GM19099 (cell line): ENCODE results near the gene OMP.

ENCODE experiments used
- POLR2A ChIP-seq: IDR thresholded peaks from 3 replicates; pipeline ENCODE4 v1.6.1; 2011; ENCODE audit warnings: low read depth; ENCODE audit not compliant: insufficient read length; ENCODE audit errors: extremely low read depth

Gene OMP

DNA sequence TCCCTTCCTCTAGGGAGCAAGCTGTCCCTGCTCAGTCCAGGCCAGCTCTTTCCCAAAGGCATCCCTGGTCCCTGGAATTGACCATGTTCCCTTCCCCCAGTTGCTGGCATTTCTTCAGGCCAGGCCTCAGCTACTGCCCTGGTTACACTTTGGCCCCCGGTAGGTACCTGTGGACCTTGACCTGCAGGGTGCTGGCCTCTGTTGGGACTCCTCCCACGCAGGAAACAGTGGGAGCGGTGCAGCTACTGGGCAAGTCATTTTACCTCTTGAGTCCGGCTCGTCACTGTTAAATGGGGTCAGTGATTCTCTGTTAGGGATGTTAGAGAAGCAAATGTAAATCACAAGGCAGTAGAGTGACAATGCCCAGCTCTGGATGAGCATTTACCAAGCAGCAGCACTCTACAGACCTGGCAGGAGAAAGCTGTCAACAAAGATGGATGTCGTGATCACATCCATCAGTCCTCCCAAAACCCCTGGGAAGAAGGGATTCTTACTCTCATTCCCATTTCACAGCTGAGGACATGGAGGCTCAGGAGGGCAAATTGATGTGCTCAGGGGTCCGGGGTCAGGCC is 42.3 kb downstream of the OMP start:
- no peak for TF ChIP-seq POLR2A

DNA sequence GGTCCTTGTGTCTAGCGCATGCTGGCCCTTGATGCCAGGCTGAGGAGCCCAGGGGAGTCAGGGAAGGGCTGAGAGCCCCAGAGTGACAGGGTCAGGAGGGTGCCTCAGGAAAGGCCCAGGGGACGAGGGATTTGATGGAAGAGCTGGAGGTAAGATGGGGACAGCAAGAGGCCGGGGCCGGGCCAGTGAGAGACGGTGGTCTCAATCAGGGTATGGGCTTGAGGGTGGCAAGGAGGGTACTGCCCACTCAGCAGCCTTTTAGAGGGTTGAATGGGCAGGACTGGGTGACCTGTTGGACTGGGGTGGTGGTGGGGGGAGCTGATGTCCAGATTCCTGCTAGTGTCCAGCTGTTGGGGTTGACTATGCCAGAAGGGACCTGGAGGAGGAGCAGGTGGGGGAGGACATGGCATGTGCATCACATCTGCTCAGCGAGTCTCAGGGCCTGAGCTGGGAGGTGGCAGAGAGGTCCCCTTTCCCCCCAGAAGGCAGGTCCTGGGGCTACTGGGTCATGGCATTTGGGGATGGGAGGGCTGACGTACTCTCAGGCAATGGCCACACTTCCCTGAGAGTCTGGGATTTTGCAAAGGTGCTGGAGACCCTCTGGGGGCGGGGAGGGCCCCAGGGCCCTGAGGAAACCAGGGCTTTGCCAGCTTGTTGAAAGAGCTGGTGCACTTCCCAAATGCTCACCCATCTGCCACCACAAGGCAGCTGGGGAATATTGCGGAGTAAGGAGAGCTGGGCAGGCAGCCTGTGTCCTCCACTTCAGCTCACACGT is 43.8 kb downstream of the OMP start:
- TF ChIP-seq POLR2A = no peak

DNA sequence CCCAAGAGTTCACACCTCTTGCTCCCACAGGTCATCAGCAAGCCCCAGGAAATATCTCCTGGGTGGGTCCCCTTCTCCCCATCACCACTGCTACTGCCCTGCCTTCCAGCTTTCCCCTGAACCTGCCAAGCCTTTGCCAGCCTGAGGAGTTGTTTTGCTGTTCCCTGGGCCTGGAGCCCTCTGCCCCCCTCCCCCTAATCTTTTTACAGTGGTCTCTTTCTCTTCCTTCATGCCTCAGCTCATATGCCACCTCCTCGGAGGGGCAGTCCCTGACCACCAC is 44.3 kb downstream of the OMP start:
- TF ChIP-seq POLR2A = no peak

DNA sequence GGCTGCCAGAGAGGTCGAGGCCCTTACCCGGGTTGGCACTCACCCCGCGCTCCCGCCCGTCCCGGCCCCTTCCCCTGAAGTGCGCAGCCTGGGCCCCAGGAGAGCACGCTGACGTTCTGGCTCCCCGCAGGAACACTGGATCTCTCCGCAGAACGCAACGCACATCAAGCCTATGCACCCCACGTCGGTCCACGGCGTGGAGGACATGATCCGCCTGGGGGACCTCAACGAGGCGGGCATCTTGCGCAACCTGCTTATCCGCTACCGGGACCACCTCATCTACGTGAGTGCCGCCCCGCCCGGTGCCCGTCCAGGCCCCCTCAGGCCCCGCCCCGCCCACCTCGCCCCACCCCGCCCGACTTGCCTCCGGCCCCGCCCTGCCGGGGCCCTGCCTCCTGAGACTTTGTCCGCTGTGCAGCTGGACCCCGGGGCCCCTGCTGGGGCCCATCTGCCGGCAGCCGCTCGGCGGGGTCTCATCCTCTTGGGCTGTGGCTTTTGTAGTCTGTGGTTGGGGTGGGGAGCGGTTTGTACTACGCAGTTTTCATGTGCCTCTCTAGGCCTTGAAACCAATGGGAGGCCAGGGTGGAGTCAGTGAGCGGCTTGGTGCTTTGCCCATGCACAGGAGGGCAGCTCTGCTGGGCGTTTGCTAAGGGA is 45.2 kb downstream of the OMP start:
- TF ChIP-seq POLR2A = no peak

DNA sequence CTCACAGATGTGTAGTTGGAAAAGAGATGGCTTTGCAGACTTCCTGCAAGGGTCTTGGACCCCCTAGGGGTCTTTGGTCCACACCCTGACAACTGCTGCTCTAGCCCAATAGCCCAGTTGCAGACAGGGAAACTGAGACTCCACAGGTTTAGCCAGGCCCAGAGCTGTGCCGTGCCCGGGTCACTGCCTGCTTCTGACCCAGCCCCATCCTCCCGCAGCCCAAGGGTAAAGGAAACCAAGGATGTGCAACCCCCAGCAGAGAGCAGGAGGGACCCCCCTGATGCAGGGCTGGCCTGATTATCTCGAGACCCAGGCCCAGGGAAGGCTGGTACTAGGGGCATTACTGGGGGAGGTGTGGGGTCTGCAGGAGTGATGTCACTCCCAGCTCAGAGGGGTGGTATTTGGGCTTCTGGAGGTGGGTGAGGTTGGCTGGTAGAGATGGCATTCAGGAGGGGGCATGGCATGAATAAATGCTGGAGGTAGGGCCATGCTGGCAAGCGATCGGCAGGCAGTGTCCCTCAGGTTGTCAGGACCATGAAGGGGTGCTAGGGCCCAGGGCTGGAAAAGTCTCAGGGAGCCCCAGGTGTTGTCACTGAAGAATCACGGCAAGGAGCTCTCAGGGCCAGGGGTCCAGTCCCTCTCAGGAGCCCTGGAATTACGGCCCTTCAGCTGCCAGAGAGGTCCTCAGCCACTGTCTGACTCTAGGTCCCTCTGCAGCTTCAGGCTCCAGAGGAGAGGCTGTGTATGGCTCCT is 46.5 kb downstream of the OMP start:
- no peak for TF ChIP-seq POLR2A

DNA sequence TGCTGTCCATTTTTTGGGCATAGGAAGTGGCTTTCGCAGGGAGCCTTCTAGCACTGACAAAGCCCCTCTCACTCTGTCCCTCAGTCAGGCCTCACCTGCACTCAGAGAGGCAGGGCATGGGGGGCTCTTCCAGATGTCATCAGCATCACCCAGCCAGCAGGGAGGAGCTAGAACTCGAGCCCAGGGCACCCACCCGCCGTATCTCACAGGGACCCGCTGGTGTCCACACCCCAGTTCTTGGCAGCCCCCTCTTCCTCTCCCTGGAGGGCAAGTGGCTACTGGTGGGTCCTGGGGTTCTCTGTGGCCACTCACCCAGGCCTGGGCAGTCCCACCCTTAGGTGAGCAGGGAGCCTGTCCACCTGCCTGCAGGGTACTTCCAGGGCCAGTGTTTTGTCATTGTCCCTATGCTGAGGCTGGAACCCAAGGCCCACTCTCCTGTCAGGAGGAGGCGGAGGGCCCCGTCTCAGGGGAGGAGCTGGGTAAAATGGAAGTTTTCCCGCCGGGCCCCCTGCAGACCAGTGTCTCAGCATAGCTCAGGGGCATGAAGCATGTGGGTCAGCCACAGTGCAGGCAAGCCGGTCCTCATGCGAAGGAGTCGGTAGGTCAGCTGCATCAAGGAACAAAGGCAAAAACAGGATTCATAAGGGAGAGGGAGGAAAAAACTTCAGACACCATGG is 47.2 kb downstream of the OMP start:
- no peak for TF ChIP-seq POLR2A

DNA sequence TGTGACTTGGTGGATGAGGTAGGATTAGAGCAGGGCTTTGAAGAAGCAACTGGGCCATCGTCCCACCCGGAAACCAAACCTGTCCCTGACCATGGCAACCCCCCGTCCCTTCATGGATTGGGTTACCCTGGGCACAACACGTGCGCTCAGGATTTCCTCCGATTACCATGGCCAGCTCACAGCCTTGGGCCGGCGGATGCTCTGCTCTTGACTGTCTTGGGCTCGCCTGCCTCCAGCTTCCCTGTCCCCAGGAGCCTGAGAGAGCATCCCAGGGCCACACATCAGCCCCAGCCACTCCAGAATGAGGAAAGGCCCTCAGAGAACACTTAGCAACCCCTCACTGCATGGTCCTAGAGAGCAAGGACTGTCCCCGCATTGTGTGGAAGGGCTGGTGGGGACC is 48.2 kb downstream of the OMP start:
- no peak for TF ChIP-seq POLR2A

DNA sequence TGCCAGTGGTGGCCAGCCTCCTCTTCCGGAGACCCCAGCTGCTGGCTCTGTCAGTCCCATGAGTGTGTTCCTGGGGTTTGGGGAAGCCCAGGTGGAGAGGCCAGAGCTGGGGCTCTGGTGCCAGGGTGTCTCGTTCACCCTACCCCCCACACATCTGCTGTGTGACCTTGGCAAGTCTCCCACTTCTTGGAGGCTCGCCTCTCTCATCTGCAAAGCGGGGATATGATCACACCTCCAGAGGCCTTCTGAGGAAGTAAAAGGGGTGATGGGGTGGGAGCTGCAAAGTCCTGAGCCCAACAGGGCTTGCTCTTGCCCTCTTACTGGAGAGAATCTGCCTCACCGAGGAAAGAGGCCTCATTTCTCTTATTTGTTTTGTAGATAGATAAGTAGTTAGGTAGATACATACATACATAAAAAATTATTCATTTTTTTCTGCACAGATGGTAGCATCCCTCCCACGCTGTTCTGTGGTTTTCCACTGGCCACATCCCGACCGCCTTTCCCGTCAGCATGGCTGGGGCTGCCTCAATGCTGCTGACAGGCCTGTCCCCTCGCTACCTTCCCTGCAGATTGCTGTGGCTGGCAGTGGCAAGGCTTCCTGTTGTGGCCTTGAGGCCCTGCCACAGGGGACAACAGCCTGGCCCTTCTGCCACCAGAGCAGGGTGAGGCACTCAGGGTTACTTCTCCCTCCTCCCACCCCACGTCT is 49.3 kb downstream of the OMP start:
- no peak for TF ChIP-seq POLR2A

DNA sequence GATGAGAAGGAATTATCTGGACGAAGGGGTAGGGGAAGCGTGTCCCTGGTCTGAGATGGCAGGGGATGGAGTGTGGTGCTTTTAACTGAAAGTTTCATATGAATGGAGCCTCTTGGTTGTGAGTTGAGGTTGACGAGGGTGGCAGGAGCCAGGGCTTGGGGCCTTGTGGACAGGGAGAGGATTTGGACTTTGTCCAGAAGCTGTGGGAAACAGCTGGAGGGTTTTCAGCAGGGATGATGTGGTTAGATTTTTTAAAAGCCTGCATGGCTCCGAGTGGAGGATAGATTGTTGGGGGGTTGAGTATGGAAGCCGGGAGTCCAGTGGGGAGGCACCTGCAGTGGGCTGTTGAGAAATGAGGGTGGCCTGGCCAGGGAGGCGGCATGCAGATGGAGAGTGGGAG is 50.2 kb downstream of the OMP start:
- no peak for TF ChIP-seq POLR2A
